ENCODE measurements around the gene CUL3. TPM values are rescaled to one million over a fixed set of nuclear protein-coding genes. Genes with fewer than 3 reads are reported as not detected.
A peak's percentile ranks its signal among the peaks of the same experiment; 100 is the strongest.

The CUL3 gene
- total and polyA plus RNA-seq, 10 of the 15 experiments (the other 5 are each of a cell fraction or from before 2014, with no cell fraction given) = 22.0 to 95.4 (median 53.4) TPM

DNA sequence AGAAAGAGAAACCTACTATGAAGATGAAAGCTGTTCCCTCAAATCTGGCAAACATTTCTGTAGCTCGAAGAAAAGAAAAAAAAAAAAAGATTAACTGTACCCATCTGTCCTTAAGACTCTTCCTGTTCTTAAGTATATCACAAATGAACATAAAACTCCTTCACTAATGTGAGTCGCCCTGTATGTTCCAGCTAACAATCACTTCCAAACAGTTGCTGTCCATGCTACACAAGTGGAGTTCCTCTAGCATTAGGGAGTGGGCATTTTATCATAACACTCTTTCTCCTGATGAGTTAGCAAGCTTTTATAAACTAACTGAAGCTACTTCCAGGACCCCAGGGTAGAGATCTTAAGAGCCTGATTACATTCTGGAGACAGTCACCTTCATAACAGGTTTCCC, 5.8 kb downstream of the CUL3 start:
- in situ Hi-C loops (cut with MboI) (no loop called here), intact Hi-C loops (cut with micrococcal nuclease; ENCODE audit: unreplicated experiment) (no loop called here)
- SMC1A ChIA-PET (ENCODE audit: uncharacterized antibody, unreplicated experiment) = interaction anchor here (0.8 to 17.7 kb wide), 18 partner anchors 10 to 1925 kb away, joined by 3 to 219 read pairs (median 4); no protein-coding TSS in a partner anchor
- CTCF ChIA-PET = interaction anchor here (0.6 to 1.3 kb wide), 4 partner anchors 11 to 95 kb away, joined by 3 to 5 read pairs (median 3); no protein-coding TSS in a partner anchor
- POLR2A ChIA-PET = interaction anchor here (0.6 to 7.6 kb wide), 6 partner anchors 10 to 101 kb away, joined by 3 to 49 read pairs (median 4); no protein-coding TSS in a partner anchor
- Histone ChIP-seq H3K36me3 (ENCODE audit: control insufficient read depth in 2 of 2, insufficient read depth in 2 of 2, low read length in 1 of 2) (peaks cover 0 to 6% of the 10 kb centered on the region in 2 experiments; a peak in 2 of 4 replicates), H3K4me2 (ENCODE audit: control insufficient read depth, insufficient read depth) (peak overlapping the region; percentile 75), H3K9ac (ENCODE audit: control insufficient read depth, insufficient read depth, low read length) (peak overlapping the region; percentile 32; the same call in 1 of the 2 replicates), H3K4me1 (ENCODE audit: control insufficient read depth, insufficient read depth, low read length) (peaks cover 18% of the 10 kb centered on the region), H3K27ac (ENCODE audit: control insufficient read depth, insufficient read depth) (peak overlapping the region; percentile 42), H3K79me2 (ENCODE audit: control insufficient read depth, insufficient read depth, low read length) (peaks cover 98% of the 10 kb centered on the region), H3K4me3 (peak overlapping the region; percentile 56), H3K9me3 (replicated peaks; ENCODE audit: control insufficient read depth, insufficient read depth, low read length) (peaks cover 3% of the 10 kb centered on the region; the same call in 2 of the 3 replicates), H3K27me3 (replicated peaks in 1 of 2; ENCODE audit: control insufficient read depth in 2 of 2, insufficient read depth in 2 of 2, low read length in 1 of 2) (no peaks in the 10 kb centered on the region), H4K20me1 (ENCODE audit: control insufficient read depth, insufficient read depth) (peaks cover 5% of the 10 kb centered on the region; the same call in 1 of the 2 replicates), H2AFZ (ENCODE audit: control insufficient read depth, low read depth, low read length) (no peak overlapping the region)
- no peak for DNase-seq (ENCODE audit: low read depth, low spot score)
- FAIRE-seq = no peak
- WGBS (ENCODE audit: insufficient coverage, insufficient replicate concordance, low lambda C conversion rate, missing lambda C conversion rate) = 26% methylated on average over 2 of the region's 2 CpGs
- TF ChIP-seq RCOR1 (conservative IDR thresholded peaks at IDR 0.05; ENCODE audit: low read depth, low read length) (no peak), SMAD5 (IDR thresholded peaks at IDR 0.05; ENCODE audit: low read depth) (no peak), POLR2AphosphoS2 (IDR thresholded peaks at IDR 0.05; ENCODE audit: low read depth, low read length) (no peak), SMAD1 (IDR thresholded peaks at IDR 0.05; ENCODE audit: low read depth, partially characterized antibody) (no peak), IRF4 (IDR thresholded peaks at IDR 0.05; ENCODE audit: low read depth, low read length) (no peak), SMC3 (IDR thresholded peaks at IDR 0.05; ENCODE audit: borderline replicate concordance, low read length) (no peak), IKZF2 (IDR thresholded peaks at IDR 0.05) (no peak), CREM (IDR thresholded peaks at IDR 0.05; ENCODE audit: low read depth) (no peak), TARDBP (IDR thresholded peaks at IDR 0.05; ENCODE audit: borderline replicate concordance) (no peak)
- TF ChIP-seq, protein P1, sequence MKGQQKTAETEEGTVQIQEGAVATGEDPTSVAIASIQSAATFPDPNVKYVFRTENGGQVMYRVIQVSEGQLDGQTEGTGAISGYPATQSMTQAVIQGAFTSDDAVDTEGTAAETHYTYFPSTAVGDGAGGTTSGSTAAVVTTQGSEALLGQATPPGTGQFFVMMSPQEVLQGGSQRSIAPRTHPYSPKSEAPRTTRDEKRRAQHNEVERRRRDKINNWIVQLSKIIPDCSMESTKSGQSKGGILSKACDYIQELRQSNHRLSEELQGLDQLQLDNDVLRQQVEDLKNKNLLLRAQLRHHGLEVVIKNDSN (IDR thresholded peaks at IDR 0.05; ENCODE audit: borderline replicate concordance, extremely low read length, insufficient read depth, low read depth, low read length) = no peak
- TF ChIP-seq, protein P2, sequence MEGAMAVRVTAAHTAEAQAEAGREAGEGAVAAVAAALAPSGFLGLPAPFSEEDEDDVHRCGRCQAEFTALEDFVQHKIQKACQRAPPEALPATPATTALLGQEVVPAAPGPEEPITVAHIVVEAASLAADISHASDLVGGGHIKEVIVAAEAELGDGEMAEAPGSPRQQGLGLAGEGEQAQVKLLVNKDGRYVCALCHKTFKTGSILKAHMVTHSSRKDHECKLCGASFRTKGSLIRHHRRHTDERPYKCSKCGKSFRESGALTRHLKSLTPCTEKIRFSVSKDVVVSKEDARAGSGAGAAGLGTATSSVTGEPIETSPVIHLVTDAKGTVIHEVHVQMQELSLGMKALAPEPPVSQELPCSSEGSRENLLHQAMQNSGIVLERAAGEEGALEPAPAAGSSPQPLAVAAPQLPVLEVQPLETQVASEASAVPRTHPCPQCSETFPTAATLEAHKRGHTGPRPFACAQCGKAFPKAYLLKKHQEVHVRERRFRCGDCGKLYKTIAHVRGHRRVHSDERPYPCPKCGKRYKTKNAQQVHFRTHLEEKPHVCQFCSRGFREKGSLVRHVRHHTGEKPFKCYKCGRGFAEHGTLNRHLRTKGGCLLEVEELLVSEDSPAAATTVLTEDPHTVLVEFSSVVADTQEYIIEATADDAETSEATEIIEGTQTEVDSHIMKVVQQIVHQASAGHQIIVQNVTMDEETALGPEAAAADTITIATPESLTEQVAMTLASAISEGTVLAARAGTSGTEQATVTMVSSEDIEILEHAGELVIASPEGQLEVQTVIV (IDR thresholded peaks at IDR 0.05; ENCODE audit: borderline replicate concordance, partially characterized antibody) = no peak
- TF ChIP-seq, protein P3, sequence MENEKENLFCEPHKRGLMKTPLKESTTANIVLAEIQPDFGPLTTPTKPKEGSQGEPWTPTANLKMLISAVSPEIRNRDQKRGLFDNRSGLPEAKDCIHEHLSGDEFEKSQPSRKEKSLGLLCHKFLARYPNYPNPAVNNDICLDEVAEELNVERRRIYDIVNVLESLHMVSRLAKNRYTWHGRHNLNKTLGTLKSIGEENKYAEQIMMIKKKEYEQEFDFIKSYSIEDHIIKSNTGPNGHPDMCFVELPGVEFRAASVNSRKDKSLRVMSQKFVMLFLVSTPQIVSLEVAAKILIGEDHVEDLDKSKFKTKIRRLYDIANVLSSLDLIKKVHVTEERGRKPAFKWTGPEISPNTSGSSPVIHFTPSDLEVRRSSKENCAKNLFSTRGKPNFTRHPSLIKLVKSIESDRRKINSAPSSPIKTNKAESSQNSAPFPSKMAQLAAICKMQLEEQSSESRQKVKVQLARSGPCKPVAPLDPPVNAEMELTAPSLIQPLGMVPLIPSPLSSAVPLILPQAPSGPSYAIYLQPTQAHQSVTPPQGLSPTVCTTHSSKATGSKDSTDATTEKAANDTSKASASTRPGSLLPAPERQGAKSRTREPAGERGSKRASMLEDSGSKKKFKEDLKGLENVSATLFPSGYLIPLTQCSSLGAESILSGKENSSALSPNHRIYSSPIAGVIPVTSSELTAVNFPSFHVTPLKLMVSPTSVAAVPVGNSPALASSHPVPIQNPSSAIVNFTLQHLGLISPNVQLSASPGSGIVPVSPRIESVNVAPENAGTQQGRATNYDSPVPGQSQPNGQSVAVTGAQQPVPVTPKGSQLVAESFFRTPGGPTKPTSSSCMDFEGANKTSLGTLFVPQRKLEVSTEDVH (IDR thresholded peaks at IDR 0.05; ENCODE audit: low read depth, partially characterized antibody) = no peak
- TF ChIP-seq, protein P4, sequence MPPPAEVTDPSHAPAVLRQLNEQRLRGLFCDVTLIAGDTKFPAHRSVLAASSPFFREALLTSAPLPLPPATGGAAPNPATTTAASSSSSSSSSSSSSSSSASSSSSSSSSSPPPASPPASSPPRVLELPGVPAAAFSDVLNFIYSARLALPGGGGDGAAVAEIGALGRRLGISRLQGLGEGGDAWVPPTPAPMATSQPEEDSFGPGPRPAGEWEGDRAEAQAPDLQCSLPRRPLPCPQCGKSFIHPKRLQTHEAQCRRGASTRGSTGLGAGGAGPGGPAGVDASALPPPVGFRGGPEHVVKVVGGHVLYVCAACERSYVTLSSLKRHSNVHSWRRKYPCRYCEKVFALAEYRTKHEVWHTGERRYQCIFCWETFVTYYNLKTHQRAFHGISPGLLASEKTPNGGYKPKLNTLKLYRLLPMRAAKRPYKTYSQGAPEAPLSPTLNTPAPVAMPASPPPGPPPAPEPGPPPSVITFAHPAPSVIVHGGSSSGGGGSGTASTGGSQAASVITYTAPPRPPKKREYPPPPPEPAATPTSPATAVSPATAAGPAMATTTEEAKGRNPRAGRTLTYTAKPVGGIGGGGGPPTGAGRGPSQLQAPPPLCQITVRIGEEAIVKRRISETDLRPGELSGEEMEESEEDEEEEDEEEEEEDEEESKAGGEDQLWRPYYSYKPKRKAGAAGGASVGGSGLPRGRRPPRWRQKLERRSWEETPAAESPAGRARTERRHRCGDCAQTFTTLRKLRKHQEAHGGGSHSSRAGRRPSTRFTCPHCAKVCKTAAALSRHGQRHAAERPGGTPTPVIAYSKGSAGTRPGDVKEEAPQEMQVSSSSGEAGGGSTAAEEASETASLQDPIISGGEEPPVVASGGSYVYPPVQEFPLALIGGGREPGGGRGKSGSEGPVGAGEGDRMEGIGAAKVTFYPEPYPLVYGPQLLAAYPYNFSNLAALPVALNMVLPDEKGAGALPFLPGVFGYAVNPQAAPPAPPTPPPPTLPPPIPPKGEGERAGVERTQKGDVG (CRISPR knock-in tag; IDR thresholded peaks at IDR 0.05) = no peak
- ATAC-seq = peak; percentile 11
- RAD21 ChIA-PET (ENCODE audit: unreplicated experiment) = interaction anchor here (0.7 to 7.1 kb wide), 14 partner anchors 9 to 112 kb away, joined by 3 to 94 read pairs (median 4); no protein-coding TSS in a partner anchor
- TSS peak; percentile 6 for BruUV-seq (replicated peaks)

All from GM12878 (cell line).